Astrocyte (in vitro differentiated cells and primary cell): ENCODE results near the gene CERS1.

Experiments
- EZH2 ChIP-seq: IDR thresholded peaks from 2 replicates; pipeline ENCODE4 v1.6.1; 2012; ENCODE audit warnings: mild to moderate bottlenecking, low read length, inconsistent platforms; ENCODE audit not compliant: insufficient read depth
- TF ChIP-seq, protein P1 (sequence below): IDR thresholded peaks from 2 replicates; pipeline ENCODE4 v1.5.1; 2011; ENCODE audit warnings: low read depth, mild to moderate bottlenecking, inconsistent platforms, low read length, moderate library complexity; ENCODE audit not compliant: insufficient read depth

DNA sequence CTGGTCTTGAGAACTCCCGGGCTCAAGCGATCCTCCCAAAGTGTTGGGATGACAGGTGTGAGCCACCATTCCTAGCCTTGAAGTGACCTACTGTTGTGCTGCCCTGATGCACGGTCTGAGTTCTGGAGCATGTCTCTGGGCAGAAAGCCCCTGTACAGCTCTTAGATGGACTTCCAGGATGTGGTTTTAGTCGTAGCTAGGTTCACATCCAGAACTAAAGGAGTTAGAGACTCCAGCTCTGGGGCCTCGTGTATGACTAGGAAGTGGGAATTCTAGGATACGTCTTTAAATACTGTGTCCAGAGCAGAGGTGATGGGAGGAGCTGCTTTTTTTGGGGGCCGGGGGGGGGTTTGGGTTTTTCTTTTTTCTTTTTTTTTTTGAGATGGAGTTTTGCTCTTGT is 52.0 kb downstream of the CERS1 start:
- TF ChIP-seq, protein P1, sequence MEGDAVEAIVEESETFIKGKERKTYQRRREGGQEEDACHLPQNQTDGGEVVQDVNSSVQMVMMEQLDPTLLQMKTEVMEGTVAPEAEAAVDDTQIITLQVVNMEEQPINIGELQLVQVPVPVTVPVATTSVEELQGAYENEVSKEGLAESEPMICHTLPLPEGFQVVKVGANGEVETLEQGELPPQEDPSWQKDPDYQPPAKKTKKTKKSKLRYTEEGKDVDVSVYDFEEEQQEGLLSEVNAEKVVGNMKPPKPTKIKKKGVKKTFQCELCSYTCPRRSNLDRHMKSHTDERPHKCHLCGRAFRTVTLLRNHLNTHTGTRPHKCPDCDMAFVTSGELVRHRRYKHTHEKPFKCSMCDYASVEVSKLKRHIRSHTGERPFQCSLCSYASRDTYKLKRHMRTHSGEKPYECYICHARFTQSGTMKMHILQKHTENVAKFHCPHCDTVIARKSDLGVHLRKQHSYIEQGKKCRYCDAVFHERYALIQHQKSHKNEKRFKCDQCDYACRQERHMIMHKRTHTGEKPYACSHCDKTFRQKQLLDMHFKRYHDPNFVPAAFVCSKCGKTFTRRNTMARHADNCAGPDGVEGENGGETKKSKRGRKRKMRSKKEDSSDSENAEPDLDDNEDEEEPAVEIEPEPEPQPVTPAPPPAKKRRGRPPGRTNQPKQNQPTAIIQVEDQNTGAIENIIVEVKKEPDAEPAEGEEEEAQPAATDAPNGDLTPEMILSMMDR: no peak
- no peak for TF ChIP-seq EZH2
